Measurements from ENCODE around the gene GABRG2. TPM values are rescaled to one million over a fixed set of nuclear protein-coding genes. Genes with fewer than 3 reads are reported as not detected.

GABRG2 gene
- total and polyA plus RNA-seq, 2 donors (not counting 3 experiments of a cell fraction or from before 2014, with no cell fraction given), result not detected

- Histone ChIP-seq H3K27ac (ENCODE audit: insufficient read depth, low read depth, low read length) (no peak overlapping the region), H3K4me1 (ENCODE audit: control insufficient read depth, extremely low read depth, insufficient read depth, low read length) (no peaks in the 10 kb centered on the region), H3K9me1 (replicated peaks; ENCODE audit: control insufficient read depth, extremely low read depth, insufficient read depth, low read length) (no peaks in the 10 kb centered on the region), H3K9me3 (replicated peaks; ENCODE audit: control insufficient read depth, insufficient read depth, low read length) (no peaks in the 10 kb centered on the region), H3K4me3 (replicated peaks in 1 of 3; ENCODE audit: insufficient read depth in 1 of 3, low read depth in 1 of 3, low read length in 3 of 3) (no peak overlapping the region), H2AFZ (ENCODE audit: low read depth, low read length) (no peak overlapping the region), H3K4me2 (ENCODE audit: insufficient read depth, low read length) (no peak overlapping the region), H3K9ac (replicated peaks; ENCODE audit: extremely low read depth, insufficient read depth, low read length) (no peak overlapping the region), H3K27me3 (ENCODE audit: control insufficient read depth in 2 of 2, insufficient read depth in 2 of 2, low read length in 2 of 2) (no peaks in the 10 kb centered on the region), H3K36me3 (ENCODE audit: control insufficient read depth in 2 of 2, extremely low read depth in 1 of 2, insufficient read depth in 2 of 2, low read length in 2 of 2) (no peaks in the 10 kb centered on the region), H4K20me1 (replicated peaks; ENCODE audit: control insufficient read depth, extremely low read depth, insufficient read depth, low read length) (no peaks in the 10 kb centered on the region), H3K79me2 (ENCODE audit: control insufficient read depth, insufficient read depth, low read length) (no peaks in the 10 kb centered on the region)
- TF ChIP-seq EZH2 (IDR thresholded peaks at IDR 0.05; ENCODE audit: borderline replicate concordance, low read depth, low read length, severe bottlenecking) (no peak), JUN (IDR thresholded peaks at IDR 0.05; ENCODE audit: borderline replicate concordance, insufficient read depth, insufficient read length, low read depth) (no peak), POLR2AphosphoS5 (IDR thresholded peaks at IDR 0.05; ENCODE audit: insufficient read depth, low read depth, low read length) (no peak), MYC (IDR thresholded peaks at IDR 0.05; ENCODE audit: low read depth, low read length) (no peak)
- BruUV-seq (replicated peaks), result no TSS peak
- no peak for DNase-seq (ENCODE audit: low read depth, low spot score)
- CTCF ChIA-PET, result interaction anchor here (0.6 kb wide), 1 partner anchor 517 kb away, joined by 3 read pairs; no protein-coding TSS in a partner anchor
- intact Hi-C loops (cut with micrococcal nuclease), result no loop called here
- POLR2A ChIA-PET, result no interaction called here
- no peak for FAIRE-seq
- dilution Hi-C loops (cut with MboI; ENCODE audit: extremely low pct_ligation_motif_present, low sequenced_read_pairs), result no loop called here
These were observed 106.9 kb downstream of the GABRG2 start for GRCh38 chr5:162174358-162174974.

DNA sequence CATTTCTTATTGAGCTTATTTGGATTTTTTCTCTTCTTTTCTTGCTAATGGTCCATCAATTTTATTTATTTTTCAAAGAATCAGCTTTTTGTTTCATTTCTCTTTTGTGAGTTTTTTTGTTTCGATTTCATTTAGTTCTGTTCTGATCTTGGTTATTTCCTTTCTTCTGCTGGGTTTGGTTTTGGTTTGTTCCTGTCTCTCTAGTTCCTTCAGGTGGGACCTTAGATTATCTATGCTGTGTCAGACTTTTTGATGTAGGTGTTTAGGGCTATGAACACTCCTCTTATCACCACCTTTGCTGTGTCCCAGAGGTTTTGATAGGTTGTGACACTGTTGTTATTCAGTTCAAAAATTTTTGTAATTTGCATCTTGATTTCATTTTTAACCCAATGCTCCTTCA lies 119.8 kb downstream of the GABRG2 start:
- CTCF ChIA-PET, result no interaction called here
- Histone ChIP-seq H3K4me3 (replicated peaks in 1 of 3; ENCODE audit: insufficient read depth in 1 of 3, low read depth in 1 of 3, low read length in 3 of 3) (no peak overlapping the region), H3K27me3 (ENCODE audit: control insufficient read depth in 2 of 2, insufficient read depth in 2 of 2, low read length in 2 of 2) (no peaks in the 10 kb centered on the region), H4K20me1 (replicated peaks; ENCODE audit: control insufficient read depth, extremely low read depth, insufficient read depth, low read length) (no peaks in the 10 kb centered on the region), H3K9ac (replicated peaks; ENCODE audit: extremely low read depth, insufficient read depth, low read length) (no peak overlapping the region), H3K9me1 (replicated peaks; ENCODE audit: control insufficient read depth, extremely low read depth, insufficient read depth, low read length) (no peaks in the 10 kb centered on the region), H3K27ac (ENCODE audit: insufficient read depth, low read depth, low read length) (no peak overlapping the region), H3K79me2 (ENCODE audit: control insufficient read depth, insufficient read depth, low read length) (no peaks in the 10 kb centered on the region), H3K4me2 (ENCODE audit: insufficient read depth, low read length) (no peak overlapping the region), H3K4me1 (ENCODE audit: control insufficient read depth, extremely low read depth, insufficient read depth, low read length) (no peaks in the 10 kb centered on the region), H3K9me3 (replicated peaks; ENCODE audit: control insufficient read depth, insufficient read depth, low read length) (no peaks in the 10 kb centered on the region), H2AFZ (ENCODE audit: low read depth, low read length) (no peak overlapping the region), H3K36me3 (ENCODE audit: control insufficient read depth in 2 of 2, extremely low read depth in 1 of 2, insufficient read depth in 2 of 2, low read length in 2 of 2) (no peaks in the 10 kb centered on the region)
- TF ChIP-seq JUN (IDR thresholded peaks at IDR 0.05; ENCODE audit: borderline replicate concordance, insufficient read depth, insufficient read length, low read depth) (no peak), EZH2 (IDR thresholded peaks at IDR 0.05; ENCODE audit: borderline replicate concordance, low read depth, low read length, severe bottlenecking) (no peak), GATA2 (IDR thresholded peaks at IDR 0.05; ENCODE audit: insufficient read depth, insufficient read length, low read depth, low read length) (no peak), POLR2A (IDR thresholded peaks at IDR 0.05; ENCODE audit: low read depth, low read length) (no peak)
- TF ChIP-seq, protein P1, sequence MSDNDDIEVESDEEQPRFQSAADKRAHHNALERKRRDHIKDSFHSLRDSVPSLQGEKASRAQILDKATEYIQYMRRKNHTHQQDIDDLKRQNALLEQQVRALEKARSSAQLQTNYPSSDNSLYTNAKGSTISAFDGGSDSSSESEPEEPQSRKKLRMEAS (IDR thresholded peaks at IDR 0.05; ENCODE audit: insufficient read depth, insufficient read length), result no peak
- intact Hi-C loops (cut with micrococcal nuclease), result no loop called here
- no TSS peak for BruUV-seq (replicated peaks)
- no peak for FAIRE-seq
- DNase-seq (ENCODE audit: low read depth, low spot score), result no peak
- dilution Hi-C loops (cut with MboI; ENCODE audit: extremely low pct_ligation_motif_present, low sequenced_read_pairs), result no loop called here
- POLR2A ChIA-PET, result no interaction called here
